B cell (primary cell): ENCODE data around the gene PYGL. TPM values are rescaled to one million over a fixed set of nuclear protein-coding genes. Genes with fewer than 3 reads are reported as not detected.

Experiments used
- ATAC-seq: fragments of 200-7000 bp; cut with Tn5 transposase; one replicate; pipeline ENCODE4 v1.10.0; 2021; ENCODE audit warnings: low read depth, mild to moderate bottlenecking, moderate number of reproducible peaks, moderate library complexity
- CTCF ChIA-PET: fragments of 350-600 bp; sonication (Branson Sonifier 250); formaldehyde crosslinking; loops from one replicate; lab custom pipeline; 2021; ENCODE audit warnings: antibody characterized with exemption, inconsistent platforms; lab: Charles Lee
- POLR2A ChIA-PET: fragments of 350-600 bp; sonication (Branson Sonifier 250); formaldehyde crosslinking; loops from one replicate; lab custom pipeline; 2021; ENCODE audit warnings: antibody characterized with exemption; lab: Charles Lee
- DNase-seq: peaks from one replicate; pipeline ENCODE4 v3.0.0; 2013
- H2AFZ ChIP-seq: 2 replicates; pipeline ENCODE4 v1.6.1; 2012; ENCODE audit warnings: mild to moderate bottlenecking, low read depth, low read length; ENCODE audit not compliant: insufficient read depth, poor library complexity, severe bottlenecking
- H3K27ac ChIP-seq, 2 donors: 1 replicate in 1 of 2; 2 replicates in 1 of 2; pipeline ENCODE4 v1.5.1; 2012 to 2013; ENCODE audit warnings: low read length in 2 of 2, mild to moderate bottlenecking in 2 of 2, moderate library complexity in 1 of 2
- H3K27me3 ChIP-seq, 4 experiments: fragments of 200-600 bp in 1 of 4; sonication (generic) in 1 of 4; replicated peaks in 1 of 4; 1 replicate in 2 of 4; 2 replicates in 2 of 4; pipeline versions ENCODE4 v1.6.1 to v1.7.0; 2013 to 2016; ENCODE audit warnings: low read length in 3 of 4, mild to moderate bottlenecking in 2 of 4, mixed read lengths in 1 of 4, moderate library complexity in 1 of 4; ENCODE audit not compliant: insufficient read depth in 4 of 4, control insufficient read depth in 3 of 4; ENCODE audit errors: control extremely low read depth in 1 of 4
- H3K36me3 ChIP-seq, 2 experiments: replicated peaks in 1 of 2; 1 replicate in 1 of 2; 2 replicates in 1 of 2; pipeline versions ENCODE4 v1.6.1 to v1.7.1; 2013; ENCODE audit warnings: low read length in 1 of 2; ENCODE audit not compliant: insufficient read depth in 2 of 2, control insufficient read depth in 1 of 2; ENCODE audit errors: control extremely low read depth in 1 of 2, extremely low read depth in 1 of 2
- H3K4me1 ChIP-seq, 2 donors: fragments of 200-600 bp in 1 of 2; sonication (generic) in 1 of 2; 1 replicate in 1 of 2; 2 replicates in 1 of 2; pipeline versions ENCODE4 v1.5.1 to v1.6.1; 2013 to 2017; ENCODE audit warnings: low read length in 2 of 2; ENCODE audit not compliant: control insufficient read depth in 2 of 2, insufficient read depth in 2 of 2
- H3K4me2 ChIP-seq: replicated peaks from 2 replicates; pipeline ENCODE3; 2012; ENCODE audit warnings: mild to moderate bottlenecking, low read depth, low read length; ENCODE audit not compliant: poor library complexity, severe bottlenecking
- H3K4me3 ChIP-seq, 5 experiments: fragments of 200-600 bp in 1 of 5; sonication (generic) in 1 of 5; 1 replicate in 3 of 5; 2 replicates in 2 of 5; pipeline versions ENCODE4 v1.5.1 to v1.7.0; 2011 to 2016; ENCODE audit warnings: low read length in 4 of 5, mild to moderate bottlenecking in 4 of 5, low read depth in 2 of 5, control low read depth in 1 of 5, moderate library complexity in 1 of 5; ENCODE audit not compliant: insufficient read depth in 1 of 5; ENCODE audit errors: control extremely low read depth in 1 of 5, extremely low read depth in 1 of 5
- H3K79me2 ChIP-seq: fragments of 200-600 bp; sonication (generic); one replicate; pipeline ENCODE4 v1.6.0; 2016; ENCODE audit warnings: low read length; ENCODE audit not compliant: control insufficient read depth, insufficient read depth
- H3K9ac ChIP-seq: fragments of 200-600 bp; sonication (generic); 2 replicates; pipeline ENCODE4 v1.6.1; 2017; ENCODE audit warnings: mild to moderate bottlenecking, low read length, moderate library complexity
- H3K9me3 ChIP-seq, 3 donors: one replicate each; pipeline versions ENCODE4 v1.6.1 to v1.7.1; 2013; ENCODE audit warnings: low read length in 2 of 3; ENCODE audit not compliant: control insufficient read depth in 2 of 3, insufficient read depth in 1 of 3; ENCODE audit errors: control extremely low read depth in 1 of 3
- H4K20me1 ChIP-seq: 2 replicates; pipeline ENCODE4 v1.6.0; 2012; ENCODE audit warnings: mild to moderate bottlenecking, low read length; ENCODE audit not compliant: insufficient read depth, control insufficient read depth, poor library complexity, severe bottlenecking
- H3K27ac Mint-ChIP-seq: one replicate; pipeline ENCODE4 v1.8.0; 2021; ENCODE audit warnings: mixed read lengths
- H3K27me3 Mint-ChIP-seq: one replicate; pipeline ENCODE4 v1.8.0; 2021; ENCODE audit warnings: mixed read lengths
- H3K4me1 Mint-ChIP-seq: one replicate; pipeline ENCODE4 v1.8.0; 2021; ENCODE audit warnings: mixed read lengths
- H3K4me3 Mint-ChIP-seq: one replicate; pipeline ENCODE4 v1.8.0; 2021; ENCODE audit warnings: mixed read lengths
- H3K9me3 Mint-ChIP-seq: one replicate; pipeline ENCODE4 v1.8.0; 2022; ENCODE audit warnings: mixed read lengths; ENCODE audit not compliant: insufficient read depth
- CTCF ChIP-seq: fragments of 200-600 bp; IDR thresholded peaks from one replicate; pipeline ENCODE4 v1.8.0; 2022; ENCODE audit warnings: antibody characterized with exemption, mild to moderate bottlenecking
- EZH2 ChIP-seq: IDR thresholded peaks from 2 replicates; pipeline ENCODE4 v1.6.1; 2012; ENCODE audit warnings: borderline replicate concordance, low read depth, mild to moderate bottlenecking, moderate library complexity, low read length; ENCODE audit not compliant: insufficient read depth, poor library complexity, severe bottlenecking
- WGBS: methylation state at CpG from one replicate; pipeline ENCODE4 v1.1.5; 2013; ENCODE audit warnings: missing lambda C conversion rate; ENCODE audit not compliant: insufficient coverage; 5-methylcytosine and 5-hydroxymethylcytosine counted together
- intact Hi-C: fragments of 100-400 bp; cut with micrococcal nuclease; formaldehyde crosslinking; loops from one replicate; pipeline ENCODE4 v1.10.0; 2022
- polyA plus RNA-seq: library from polyadenylated mRNA; depleted of rRNA; stranded (reverse); fragments of >200 nt; gene quantifications from 2 replicates; pipeline ENCODE4 v1.2.3, GENCODE V29; 2012
- total RNA-seq, 2 donors: library from RNA; stranded (reverse); fragments of 120-200 nt in 1 of 2; gene quantifications; 1 replicate in 1 of 2; 2 replicates in 1 of 2; pipeline versions ENCODE4 v1.2.3 to v1.2.4, GENCODE V29; 2013 to 2022

The PYGL gene
- total and polyA plus RNA-seq, 2 donors (not counting 1 experiment from before 2014, with no cell fraction given): 0.60 to 0.64 TPM

- Histone ChIP-seq H3K9me3 (no peaks in the 10 kb centered on the region), H4K20me1 (no peaks in the 10 kb centered on the region), H3K4me2 (peak overlapping the region; percentile 1), H3K4me3 (no peak overlapping the region), H3K9ac (no peak overlapping the region), H3K79me2 (no peaks in the 10 kb centered on the region), H3K36me3 (no peaks in the 10 kb centered on the region), H3K4me1 (peaks cover 14 to 16% of the 10 kb centered on the region in 2 donors), H3K27me3 (peaks cover 0 to 3% (median 0%) of the 10 kb centered on the region in 4 experiments), H3K27ac (no peak overlapping the region), H2AFZ (no peak overlapping the region)
- POLR2A ChIA-PET: no interaction called here
- DNase-seq (no peak), ATAC-seq (no peak)
- WGBS: 83% methylated on average over 1 of the region's 3 CpGs
- Mint-ChIP-seq H3K27me3 (peaks cover 7% of the 10 kb centered on the region), H3K4me3 (peak overlapping the region; percentile 21), H3K27ac (peak overlapping the region; percentile 28), H3K4me1 (peaks cover 20% of the 10 kb centered on the region), H3K9me3 (no peaks in the 10 kb centered on the region)
- intact Hi-C loops: no loop called here
- TF ChIP-seq EZH2: no peak
- CTCF ChIA-PET: no interaction called here
Measured at GRCh38 chr14:50978529-50978871, 34.2 kb upstream of the PYGL start.

GRCh38 chr14:50977863-50978528 is 33.7 kb upstream of the PYGL start:
- H3K27ac Mint-ChIP-seq: peak overlapping the region; percentile 28

More at GRCh38 chr14:50977863-50978528, 33.7 kb upstream of the PYGL start:
- Mint-ChIP-seq H3K4me3 (peak overlapping the region; percentile 21), H3K4me1 (peaks cover 20% of the 10 kb centered on the region), H3K9me3 (no peaks in the 10 kb centered on the region), H3K27me3 (peaks cover 7% of the 10 kb centered on the region)
- ATAC-seq (peak; percentile 31), DNase-seq (peak; percentile 38)
- Histone ChIP-seq H3K4me1 (peaks cover 14 to 16% of the 10 kb centered on the region in 2 donors), H2AFZ (no peak overlapping the region), H4K20me1 (no peaks in the 10 kb centered on the region), H3K4me2 (peak overlapping the region; percentile 1), H3K27ac (no peak overlapping the region), H3K4me3 (no peak overlapping the region), H3K9me3 (no peaks in the 10 kb centered on the region), H3K36me3 (no peaks in the 10 kb centered on the region), H3K79me2 (no peaks in the 10 kb centered on the region), H3K27me3 (peaks cover 0 to 3% (median 0%) of the 10 kb centered on the region in 4 experiments), H3K9ac (no peak overlapping the region)
- POLR2A ChIA-PET: no interaction called here
- 36% methylated on average over 2 of the region's 3 CpGs for WGBS
- intact Hi-C loops: no loop called here
- TF ChIP-seq EZH2: no peak
- no peak for TF ChIP-seq CTCF
- CTCF ChIA-PET: no interaction called here
